Colon (tissue), 2 donors: ENCODE data around the gene ELL2.

Source experiments
- FAIRE-seq: peaks from 2 replicates; lab custom pipeline; 2012; peaks lifted over from hg19 to GRCh38; lab: Jason Lieb, UNC
- donor health status: control.
- donor health status: control.

ELL2 gene

DNA sequence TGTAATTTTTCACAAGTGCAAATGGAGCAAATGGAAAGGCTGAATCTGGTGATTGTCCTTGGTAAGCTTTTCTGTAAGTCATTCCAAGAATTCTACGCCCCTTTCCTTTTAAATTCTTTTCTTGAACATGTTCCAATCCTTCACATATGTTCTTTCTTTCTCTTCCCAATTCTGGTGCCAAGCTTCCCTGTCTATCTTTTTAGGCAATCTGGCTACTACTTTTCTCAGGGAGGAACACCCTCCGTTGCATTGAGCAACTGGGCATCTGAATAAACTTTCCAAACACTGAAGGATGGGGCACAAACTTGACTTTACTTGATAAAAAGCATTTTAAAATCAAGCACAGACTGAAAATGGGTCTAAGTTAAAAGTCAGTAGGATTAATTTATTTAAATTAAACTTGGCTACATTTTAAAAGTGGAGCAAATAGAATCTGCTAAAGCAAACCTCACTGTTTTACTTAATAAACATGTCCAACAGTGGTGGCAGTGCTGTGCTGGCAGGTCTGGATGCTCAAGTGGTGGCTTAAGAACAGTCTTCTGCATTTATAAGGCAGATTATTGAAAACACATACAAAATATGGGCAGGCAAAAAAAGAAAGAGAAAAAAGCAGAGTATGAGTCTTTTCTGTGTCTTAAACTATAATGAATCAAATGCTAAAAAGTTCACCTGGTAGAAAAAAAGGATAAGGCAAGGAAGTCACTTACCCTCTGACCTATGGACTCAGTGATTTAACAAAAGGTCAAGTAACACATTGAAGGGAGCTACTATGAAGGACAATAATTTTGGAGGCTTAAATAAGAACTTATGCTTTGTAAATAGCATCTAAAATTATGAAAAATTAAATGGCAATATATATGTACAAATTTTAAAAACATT, 5.4 kb downstream of the ELL2 start:
- no peak for FAIRE-seq

DNA sequence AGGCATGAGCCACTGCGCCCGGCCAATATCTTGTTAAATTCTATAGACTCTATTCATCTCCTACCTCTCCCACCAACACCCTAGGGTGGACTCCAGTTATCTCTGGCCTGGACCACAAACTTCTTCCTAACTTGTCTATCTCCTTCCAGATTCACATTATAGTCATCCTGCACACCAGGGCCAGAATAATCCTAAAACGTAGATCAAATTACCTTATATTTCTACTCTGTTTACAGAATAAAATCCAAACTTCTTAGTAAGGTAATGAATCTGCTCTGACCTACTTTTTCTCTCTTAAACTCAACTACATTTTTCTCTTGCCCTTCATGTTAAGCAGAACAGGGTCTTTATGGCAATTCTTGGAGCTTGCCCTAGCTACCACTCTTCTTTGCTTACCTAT, 6.9 kb downstream of the ELL2 start:
- no peak for FAIRE-seq

DNA sequence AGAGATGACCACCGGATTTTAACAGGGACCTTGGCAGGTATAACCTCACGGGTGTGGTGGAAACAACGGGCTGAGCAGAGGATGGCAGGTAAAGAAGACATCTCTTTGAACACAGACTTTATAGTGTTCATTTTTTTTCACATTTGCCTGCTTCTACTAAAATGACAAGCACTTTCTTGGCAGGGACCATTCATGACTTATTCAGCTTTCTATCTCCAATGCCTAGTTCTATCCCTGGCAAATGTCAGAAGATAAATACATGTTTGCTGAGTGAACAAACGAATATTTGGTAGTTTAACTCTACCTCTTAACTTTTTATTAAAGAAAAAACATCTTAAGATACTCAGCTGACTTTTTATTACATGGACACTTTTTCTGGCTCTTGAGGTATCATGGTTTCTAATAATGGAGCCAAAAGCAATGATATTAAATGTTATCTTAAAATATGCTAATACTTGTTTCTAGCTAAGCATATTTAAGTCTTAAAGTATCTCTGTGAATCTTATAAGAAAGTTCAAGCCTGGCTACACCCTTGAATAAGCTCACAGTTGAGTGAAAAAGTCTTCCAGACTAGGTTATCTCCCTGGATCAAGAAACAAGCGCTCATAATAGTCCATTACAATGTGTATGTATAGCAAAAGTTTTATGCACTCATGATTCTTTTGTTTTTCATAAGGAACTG, 8.5 kb downstream of the ELL2 start:
- no peak for FAIRE-seq

DNA sequence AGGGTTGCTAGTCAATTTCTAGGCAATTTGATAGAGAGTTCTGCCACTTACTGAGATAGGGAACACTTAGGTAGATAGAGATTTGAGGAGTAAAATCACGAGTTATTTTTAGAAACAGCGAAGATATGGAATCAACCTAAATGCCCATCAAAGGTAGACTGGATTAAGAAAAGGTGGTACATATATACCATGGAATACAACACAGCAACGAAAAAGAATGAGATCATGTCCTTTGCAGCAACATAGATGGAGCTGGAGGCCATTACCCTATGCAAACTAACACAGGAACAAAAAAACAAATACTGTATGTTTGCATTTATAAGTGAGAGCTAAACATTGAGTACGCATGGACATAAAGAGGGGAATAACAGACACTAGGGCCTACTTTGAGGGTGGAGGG, 9.7 kb downstream of the ELL2 start:
- FAIRE-seq: no peak

DNA sequence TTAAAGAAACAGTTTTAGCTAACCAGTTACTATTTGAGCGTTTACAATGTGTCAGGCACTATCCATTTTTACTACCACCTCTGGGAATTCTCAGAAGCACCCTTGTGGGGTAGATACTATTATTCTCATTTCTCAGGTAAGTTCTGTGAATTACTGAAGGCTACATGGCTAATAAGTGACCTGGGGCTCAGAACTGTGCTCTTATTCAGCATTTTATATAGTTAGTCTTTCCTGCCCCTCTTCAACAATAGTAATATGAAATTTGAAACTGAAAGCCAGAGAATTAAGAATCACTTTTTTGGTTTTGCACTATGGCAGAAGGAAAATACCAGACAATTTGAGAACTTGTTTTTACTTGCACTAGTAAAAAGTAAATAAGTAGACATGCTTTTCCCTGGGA, 11.8 kb downstream of the ELL2 start:
- no peak for FAIRE-seq

DNA sequence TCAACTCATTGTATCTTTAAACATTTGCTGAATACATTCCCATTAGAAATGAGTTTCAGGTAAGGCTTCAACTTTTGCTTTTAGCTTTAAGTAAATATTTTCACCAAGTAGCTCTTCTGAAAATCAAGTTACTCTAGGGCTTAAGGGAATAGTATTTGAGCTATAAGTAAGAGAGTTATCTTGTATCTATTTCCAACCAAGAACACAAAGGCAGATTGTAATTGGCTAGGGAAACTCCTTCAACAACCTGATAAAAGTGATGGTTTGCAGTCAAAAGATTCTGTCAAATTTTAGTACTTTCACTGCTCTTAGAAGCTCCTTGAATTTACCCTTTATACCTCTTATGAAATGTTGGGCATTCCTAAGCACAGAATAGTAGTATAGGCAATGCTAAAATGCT, 13.0 kb downstream of the ELL2 start:
- FAIRE-seq: no peak

DNA sequence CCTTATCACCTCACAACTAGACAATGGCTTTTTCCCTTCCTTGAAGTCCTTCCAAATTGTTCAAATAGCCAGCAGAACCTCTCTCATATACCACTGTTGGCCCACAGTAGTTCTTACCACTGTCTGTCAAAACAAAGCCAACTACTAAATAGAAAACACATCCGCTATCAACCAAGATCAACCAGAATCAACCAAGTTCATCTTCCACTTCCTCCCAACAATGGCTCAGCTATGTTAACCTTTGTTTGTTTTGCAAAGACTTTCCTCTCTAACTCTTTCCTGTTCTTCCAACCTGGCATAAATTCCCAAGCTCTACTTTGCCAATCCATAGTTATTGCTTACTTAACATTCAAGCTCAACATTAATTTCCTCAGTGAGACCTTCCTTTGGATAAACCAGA, 15.2 kb downstream of the ELL2 start:
- no peak for FAIRE-seq

DNA sequence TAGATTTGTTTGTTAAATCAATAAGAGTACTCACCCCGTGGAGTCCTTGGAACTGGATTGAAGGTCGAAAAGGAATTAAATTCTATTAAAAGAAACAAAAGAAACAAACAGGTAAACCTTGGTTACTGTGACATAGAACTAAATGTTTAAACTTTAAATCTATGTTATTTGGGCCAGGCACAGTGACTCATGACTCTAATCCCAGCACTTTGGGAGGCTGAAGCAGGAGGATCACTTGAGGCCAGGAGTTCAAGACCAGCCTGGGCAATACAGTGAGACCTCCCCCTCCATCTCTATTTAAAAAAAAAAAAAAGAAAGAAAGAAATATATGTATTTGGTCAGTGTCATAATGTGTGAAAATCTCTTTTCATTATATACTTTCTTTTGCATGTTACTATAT, 18.7 kb downstream of the ELL2 start:
- no peak for FAIRE-seq

DNA sequence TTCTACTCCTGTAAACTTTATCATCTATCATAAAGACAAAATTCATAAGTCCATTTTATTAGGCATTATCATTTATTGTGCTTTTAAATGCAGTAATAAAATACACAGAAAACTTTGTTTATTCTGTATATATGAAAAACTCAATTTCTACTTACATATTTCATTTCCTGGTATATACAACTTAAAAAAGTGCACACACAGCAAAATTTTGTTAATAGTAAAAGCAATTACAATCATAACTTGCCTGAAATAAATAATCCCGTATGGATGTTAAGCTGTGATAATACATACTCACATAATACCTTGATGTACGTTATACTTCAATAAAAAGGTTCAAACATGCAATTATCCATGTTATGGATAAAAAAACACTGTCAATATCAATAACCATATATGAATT, 19.2 kb downstream of the ELL2 start:
- FAIRE-seq: no peak

DNA sequence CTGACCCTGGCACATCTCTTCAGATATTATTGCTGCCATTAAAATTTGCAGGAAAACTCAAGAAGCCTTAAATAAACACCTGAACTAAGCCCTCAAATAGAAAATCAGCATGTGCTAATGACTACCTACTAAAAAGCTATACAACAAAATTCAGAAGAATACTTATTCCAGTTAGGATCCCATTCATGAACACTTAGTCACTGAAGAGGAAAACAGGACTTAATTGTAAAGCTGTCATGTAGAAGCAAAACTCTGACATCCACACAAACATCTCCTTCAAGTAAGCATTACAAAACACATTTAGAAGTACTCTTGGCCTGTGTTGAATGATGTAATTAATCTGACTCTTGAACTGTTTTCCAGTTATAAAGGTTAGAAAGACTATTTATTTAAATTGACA, 19.9 kb downstream of the ELL2 start:
- no peak for FAIRE-seq

DNA sequence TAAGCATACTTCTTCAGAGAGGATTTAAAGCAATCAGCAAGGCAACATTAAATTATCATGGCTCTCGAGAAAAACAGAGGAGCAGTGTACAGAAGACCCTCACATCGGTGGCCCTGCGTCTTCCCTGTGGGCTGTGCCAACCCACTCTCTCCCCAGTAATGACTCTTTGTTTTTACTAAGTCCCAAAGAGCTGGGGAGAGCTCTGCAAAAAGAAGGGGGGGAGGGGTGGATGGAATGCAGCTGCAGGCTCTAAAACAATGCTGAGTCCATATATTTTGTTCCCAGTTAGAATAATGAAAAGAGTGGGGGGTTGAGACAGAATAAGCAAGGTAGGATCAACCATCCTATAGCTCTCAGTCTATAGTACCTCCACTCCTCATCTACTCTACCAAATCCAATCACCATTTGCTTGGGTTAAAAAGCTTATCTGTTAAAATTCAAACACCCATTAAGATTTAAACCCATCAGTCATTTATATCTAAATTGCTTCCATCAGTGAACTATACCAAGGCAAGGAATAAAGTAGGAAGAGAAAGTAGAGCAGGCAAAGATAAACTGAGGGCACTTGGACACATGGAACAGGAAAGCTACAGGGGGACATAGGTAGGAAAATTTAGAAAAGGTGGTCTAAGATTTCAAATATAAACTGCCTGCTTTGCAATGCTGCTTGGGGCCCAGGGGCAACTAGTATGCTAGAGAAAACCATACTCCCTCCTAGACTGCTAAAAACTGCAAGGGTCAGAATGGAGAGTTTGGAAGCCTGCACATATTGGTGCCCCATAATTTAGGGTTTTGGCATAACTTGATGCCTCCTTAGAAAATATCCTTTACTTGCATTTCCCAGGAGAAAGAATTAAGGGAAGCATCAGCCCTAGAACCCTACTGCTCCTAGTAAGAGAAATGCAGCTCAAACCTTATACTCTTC, 20.6 kb downstream of the ELL2 start:
- FAIRE-seq: no peak

DNA sequence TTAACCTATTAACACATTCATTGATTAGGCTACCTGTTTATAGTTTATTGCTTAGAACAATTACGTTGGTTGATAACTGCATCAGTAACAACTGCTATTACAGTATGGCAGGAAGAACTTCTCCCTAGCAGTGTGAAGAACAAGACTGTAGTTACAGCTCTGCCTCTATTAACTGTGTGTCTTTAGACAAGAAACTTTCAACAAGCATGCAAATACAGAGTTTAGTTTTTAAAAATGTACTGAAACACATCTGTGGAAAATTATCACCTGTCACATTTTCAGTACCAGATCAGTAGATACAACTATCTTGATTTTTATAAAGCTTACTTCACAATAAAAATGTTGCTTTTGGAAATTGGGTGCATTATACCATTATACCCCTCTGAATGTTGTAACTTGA, 22.2 kb downstream of the ELL2 start:
- no peak for FAIRE-seq

DNA sequence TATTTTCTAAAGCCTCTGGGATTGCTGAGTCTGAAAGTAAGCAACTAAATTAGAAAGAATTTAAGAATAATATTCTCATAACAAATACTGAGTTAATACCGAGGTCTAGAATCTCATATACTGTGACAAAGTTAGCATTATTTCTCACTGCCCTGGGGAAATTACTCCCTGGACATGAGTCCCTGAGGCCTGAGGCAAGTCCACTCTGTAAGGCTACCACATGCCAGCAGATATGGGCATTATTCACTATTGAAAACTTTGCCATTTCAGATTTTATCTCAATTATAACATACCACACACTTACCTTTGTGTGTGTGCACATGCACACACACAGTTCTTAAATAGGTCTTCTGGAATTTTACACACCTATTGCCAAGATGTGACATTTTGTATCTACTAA, 22.9 kb downstream of the ELL2 start:
- FAIRE-seq: no peak

DNA sequence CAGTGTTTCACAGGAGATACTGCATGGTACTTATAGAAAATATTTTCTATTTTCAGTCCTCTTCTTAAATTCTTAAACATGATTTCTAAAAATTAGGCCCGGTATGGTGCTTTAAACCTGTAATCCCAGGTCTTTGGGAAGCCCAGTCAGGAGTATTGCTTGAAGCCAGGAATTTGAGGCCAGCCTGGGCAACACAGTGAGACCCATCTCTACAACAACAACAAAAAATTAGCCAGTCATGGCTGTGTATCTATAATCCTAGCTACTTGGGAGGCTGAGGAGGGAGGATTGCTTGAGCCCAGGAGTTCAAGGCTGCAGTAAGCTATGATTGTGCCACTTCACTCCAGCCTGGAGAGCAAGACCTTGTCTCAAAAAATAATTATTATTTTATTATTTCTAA, 23.3 kb downstream of the ELL2 start:
- no peak for FAIRE-seq

DNA sequence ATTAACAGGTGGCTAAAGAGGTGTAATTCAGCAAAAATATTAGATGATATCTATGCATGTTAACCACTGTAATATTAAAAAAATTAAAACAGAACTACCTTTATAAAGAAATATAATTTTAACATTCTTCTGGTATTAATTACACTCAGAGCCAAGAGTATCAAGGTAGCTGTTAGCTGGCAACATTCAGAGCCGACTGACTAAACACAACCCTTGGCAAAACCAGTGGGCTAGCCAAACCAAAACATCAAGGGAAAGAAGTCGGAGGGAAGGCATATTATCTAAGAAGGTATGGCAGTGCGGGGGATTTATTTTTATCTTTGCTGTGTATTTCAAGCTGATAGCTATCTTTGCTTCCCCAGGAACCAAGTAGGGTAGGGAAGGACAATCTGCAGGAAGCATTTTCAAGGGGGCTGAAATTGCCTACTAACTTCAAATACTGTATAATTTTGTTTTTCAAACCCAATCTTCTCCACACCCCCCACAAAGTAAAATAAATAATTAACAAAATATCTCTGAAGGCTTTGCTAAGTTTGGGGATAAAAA, 24.0 kb downstream of the ELL2 start:
- FAIRE-seq: no peak

DNA sequence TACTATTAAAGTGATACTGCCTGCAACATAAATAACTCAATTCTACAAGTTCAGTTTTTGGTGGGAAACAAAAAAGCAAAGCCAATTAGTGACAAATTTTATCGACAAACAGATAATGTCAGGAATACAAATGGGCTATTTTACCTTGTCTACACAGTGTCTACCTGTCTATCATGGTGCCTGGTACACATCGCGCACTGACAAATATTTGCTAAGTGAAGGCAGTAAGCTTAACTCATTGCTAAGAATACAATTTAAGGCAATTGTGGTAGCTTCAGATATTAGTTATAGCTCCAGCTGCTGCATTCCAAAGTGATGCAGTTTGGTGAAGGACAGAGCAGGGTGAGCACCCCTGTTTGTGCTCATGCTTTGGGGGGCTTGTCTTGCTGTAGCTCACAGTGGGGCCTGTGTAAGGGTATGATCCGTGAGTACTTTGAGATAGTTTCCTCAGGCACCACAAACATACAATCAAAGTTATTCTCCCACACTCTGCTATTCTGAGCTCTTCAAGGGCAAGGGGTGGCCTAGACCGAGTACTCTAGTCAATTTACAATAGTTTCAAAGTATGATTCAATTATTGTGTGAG, 24.7 kb downstream of the ELL2 start:
- FAIRE-seq: no peak

DNA sequence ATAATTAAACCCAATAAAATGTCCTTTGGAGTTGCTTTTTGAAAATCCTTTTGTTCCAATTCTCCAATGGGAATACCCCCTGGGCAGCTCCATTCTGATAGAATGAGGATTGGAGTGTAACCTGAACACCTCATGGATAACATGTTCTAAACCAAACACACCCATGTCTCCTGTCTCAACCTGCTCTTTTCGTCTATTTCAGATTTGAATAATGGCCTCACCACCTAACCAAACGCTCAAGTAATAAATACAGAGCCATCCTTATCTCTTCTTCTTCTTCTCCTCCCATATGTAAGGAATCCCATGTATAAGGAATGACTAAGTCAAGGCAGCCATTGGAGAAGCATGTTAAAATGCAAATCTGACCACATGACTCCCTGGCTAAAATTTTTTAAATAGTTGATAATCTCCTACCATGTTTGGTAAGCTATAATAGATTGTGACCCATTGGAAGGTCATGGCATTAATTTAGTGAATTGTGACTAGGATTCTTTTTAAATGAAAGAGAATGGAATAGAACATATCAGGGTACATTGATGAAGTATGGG, 26.0 kb downstream of the ELL2 start:
- FAIRE-seq: no peak

DNA sequence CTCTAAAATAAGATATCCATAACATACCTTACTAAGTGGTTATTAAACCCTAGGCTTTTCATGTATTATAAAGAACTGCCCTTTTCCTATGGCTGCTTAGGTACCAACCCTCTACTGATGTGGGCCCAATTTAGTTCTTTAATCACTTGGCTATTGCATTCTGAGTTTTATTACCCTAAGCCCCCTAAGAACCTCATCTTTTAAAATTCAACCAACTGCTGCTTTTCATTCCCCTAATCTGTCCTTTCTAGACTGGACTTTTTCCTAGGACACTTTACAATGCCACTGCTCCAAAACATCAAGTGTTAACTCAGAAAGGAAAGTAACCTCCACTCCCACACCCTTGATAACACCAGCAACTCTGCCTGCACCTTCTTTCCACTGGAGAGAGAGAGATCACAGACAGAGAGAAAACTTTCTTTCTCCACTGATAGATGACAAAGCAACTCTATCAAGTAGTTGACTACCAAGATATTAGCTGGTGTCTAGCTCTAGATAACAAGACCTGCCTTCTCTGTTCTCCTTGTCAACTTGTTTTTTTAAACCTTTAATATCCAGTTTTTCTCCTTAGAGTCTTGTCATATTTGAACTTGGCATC, 27.3 kb downstream of the ELL2 start:
- FAIRE-seq: no peak

DNA sequence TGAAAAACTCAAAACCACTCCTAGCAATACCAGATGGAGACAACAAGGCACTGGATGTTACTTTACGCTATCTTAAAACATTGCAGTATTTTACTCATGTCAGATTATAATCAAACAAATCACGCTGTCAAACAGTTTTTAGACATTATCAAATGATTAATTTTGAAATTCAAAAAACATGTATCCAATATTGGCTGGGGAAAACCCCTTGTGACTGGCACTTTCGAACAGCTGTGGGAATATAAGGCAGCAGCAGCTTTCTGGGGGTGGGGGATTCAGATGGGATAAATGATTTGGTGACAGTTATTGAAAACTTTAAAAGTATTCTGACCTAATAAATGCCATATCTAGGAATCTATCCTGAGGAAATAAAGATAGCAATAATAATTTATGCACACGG, 28.7 kb downstream of the ELL2 start:
- no peak for FAIRE-seq

DNA sequence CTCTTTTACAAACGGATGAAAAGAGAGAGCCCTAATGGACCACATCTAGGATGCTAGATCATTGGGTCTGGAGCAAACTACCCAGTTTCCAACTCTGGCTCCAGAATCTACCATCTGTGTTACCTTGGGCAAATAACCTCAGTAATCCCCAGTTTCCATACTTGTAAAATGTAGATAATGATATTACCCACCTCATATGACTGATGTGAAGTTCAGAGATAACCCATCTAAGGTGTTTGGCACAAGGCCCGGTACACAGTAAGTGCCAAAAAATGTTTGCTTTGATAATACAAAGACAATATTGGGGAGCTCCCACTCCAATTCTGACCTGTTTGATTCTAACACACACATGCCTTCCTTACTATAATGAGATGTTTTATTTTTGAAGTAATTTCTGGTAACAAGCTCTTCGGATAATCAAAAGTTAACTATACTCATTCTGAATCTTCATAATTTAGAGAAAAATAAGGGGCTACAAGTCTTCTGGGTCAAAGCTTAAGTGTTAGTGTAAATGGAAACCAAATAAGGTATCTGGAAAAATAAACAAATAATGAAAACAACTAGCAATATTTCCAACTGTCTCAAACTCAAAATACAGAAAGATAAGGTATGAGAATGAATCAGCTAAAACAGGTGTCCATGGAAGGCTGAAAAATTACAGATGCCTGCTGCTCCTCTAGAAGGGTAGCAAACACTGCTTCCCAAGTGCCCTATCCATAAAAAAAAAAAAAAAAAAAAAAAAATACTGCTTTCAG, 30.4 kb downstream of the ELL2 start:
- FAIRE-seq: no peak
